Measurements from ENCODE around the gene PTPRN2.
"Not testable (repeated sequence)": the region's sequence is repeated elsewhere in the genome, so short reads cannot be mapped to it uniquely, and the experiment has no call there.

The PTPRN2 gene

DNA sequence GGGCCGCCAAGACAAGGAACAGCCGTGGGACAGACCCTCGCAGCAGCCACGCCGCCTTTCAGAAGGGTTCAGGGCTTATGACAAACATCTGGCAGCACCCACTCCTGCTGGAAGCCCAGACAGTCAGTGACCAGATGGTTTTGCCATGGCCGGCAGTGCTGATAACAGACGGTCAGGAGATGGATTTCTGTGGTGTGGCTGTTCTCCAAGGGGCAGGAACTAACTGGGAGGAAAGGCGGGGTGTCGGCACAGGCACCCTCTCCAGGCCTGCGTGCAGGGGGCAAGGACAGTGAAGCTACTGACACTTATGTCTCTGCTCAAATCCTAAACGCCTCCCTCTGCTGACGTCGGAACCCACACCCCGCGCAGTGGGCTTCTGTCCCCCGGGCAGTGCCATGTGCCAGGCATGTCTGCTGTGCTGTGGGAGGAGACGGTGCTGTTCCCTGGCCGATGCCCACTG is 834.8 kb downstream of the PTPRN2 start:
- no peak for FAIRE-seq

DNA sequence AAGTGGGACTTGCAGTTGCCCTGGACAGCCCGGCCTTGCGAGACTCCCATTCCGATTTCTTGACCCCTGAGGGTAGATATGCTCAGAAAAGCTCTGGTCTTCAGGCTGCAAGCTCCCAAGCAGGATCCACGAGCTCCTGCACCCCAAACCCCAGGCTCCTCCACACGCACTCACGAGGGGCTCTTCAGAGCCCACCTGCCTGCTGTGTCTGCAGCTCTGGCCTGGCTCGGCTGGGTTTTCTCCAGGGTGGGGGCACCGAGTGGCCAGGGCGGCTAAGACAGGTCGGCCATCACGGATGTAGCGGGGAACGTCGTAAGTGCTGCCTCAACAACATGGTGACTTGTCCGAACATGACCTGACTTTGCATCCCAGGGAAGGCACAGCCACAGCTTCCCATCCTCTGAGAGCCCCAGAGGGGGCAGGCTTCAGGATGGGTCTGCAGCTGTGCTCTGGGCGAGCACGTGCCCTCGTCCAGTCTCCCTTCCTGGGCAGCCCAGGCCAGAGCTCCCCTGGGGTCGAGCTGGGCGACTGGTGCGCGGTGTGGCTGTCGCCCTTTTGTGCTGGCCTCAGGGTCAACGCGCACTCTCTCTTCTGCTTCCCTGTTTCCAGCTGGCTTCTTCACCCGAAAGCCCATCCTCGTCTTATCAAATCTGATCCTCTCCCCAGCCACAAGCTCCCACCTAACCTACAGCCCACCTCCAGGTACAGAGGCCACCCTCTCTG is 835.5 kb downstream of the PTPRN2 start:
- FAIRE-seq, result no peak

DNA sequence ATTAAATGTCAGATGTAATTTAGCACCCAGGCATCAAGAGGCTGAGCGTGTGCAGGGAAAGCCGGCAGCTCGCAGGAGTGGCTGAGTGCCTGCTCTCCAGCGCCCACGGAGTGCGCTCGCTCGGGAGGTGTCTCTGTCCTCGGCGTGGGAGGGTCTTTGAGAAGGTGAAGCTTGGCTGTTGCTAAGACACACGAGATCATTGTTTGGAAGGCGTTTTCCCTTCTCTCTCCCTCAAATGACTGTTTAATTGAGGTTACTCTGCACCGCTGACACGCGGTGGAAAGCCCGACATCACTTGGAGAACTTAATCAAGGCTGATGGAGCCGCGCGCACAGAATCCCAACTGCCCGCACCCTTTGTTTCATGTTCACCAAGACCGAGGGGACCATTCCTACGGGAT is 836.2 kb downstream of the PTPRN2 start:
- no peak for FAIRE-seq

DNA sequence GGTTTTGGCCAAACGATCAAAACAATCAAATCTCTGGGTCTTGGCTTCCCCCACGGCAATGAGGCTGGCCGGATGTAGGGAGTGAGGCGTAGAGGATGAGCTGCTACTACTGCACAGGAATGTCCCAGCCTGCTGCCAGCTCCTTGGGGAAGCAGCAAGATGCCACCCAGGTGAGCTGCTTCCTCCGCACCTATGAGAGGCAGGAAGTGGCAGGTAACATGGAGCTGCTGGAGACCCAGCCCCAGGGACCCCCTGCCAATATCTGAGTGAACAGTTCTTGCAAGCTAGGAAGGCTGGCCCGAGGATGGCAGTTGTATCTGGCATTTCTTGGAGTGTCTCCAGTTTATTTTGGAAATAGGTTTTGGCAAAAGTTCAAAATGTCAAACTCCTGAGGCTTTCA is 837.3 kb downstream of the PTPRN2 start:
- no peak for FAIRE-seq

DNA sequence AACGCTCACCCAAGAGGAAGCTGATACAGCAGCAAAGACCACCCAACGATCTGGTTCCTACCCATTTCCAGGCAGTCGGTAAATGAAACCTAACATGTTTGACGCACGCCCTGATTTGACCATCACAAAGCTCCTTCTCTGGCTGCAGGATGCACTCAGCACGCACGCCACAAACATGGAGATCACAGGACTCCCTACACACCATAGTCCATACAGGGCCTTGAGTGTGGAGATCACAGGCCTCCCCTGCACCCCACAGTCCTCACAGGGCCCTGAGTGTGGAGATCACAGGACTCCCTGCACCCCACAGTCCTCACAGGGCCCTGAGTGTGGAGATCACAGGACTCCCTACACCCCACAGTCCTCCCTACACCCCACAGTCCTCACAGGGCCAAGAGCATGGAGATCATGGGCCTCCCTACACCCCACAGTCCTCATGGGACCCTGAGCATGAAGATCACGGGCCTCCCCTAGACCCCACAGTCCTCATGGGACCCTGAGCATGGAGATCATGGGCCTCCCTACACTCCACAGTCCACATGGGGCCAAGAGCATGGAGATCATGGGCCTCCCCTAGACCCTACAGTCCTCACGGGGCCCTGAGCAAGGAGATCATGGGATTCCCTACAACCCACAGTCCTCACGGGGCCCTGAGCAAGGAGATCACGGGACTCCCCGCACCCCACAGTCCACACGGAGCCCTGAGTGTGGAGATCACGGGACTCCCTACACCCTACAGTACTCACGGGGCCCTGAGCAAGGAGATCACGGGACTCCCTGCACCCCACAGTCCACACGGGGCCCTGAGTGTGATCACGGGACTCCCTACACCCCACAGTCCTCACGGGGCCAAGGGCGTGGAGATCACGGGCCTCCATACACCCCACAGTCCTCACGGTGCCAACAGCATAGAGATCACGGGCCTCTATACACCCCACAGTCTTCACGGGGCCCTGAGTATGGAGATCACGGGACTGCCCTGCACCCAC is 841.6 kb downstream of the PTPRN2 start:
- no peak for FAIRE-seq

DNA sequence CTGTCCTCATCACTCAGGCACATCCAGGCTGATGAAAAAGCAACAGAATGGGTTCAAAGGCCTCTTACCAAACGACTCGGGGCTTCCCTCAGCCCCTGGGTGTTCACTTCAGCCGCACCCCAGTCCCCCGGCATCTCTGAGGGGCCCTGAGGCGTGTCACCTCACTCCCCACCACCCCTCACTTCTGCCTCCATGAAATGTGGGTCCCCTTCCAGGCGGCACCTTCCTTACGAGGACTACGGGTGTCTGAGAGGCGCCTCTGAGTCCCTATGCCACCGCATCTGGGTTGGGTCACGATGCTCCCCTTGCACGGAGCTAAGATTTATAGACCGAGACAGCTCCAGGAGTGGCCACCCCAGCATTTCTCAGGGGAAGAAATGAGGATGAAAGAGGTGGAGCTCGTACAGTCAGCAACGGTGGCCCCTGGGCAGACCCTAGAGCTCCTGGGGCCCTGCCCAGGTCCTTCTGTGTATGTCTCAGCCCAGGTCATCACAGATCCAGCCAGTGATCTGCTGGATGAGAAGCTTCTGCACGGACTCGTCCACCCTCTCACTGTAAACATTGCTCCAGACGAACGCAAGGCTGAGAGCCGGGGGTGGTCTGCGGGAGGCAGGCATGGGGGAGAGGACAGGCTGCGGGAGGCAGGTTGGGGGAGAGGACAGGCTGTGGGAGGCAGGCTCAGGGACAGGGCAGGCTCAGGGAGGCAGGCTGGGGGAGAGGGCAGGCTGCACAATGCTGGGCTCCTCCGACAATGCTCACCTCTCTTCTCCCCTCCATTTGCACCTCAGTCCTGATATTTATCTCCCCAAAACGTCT is 842.6 kb downstream of the PTPRN2 start:
- FAIRE-seq, result no peak

DNA sequence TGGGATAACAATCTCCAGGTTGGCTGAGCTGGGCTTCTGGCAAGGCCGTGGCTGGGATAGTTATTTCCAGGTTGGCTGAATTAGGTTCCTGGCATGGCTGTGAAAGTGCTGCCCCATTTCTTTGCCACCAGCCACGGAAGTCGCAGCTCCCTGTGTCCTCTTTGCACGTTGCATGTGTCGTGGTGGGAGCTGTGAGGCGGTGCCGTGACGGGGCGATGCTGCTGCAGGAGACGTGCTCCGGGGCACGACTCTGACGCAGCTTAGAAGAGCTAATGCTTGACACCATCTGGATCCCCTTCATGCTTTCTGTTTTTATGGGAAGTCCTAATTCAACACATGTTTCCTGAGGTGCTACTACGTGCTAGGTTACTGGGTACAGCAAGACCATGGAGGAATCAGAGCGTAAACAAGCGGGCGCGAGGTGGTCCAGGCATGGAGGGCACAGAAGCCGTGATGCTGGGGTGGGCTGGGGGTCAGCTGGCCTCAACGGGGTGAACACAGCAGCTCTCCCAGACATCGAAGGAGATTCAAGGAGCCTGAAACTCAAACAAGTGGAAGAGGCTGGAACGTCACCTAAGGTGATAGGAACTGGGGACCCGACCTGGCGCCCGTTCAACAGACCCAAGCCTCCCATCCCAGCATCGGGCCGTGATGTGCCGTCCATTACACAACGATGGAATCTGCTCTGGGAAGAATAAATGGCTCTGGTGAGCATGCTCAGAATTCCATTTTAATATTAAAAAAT is 843.7 kb downstream of the PTPRN2 start:
- no peak for FAIRE-seq

DNA sequence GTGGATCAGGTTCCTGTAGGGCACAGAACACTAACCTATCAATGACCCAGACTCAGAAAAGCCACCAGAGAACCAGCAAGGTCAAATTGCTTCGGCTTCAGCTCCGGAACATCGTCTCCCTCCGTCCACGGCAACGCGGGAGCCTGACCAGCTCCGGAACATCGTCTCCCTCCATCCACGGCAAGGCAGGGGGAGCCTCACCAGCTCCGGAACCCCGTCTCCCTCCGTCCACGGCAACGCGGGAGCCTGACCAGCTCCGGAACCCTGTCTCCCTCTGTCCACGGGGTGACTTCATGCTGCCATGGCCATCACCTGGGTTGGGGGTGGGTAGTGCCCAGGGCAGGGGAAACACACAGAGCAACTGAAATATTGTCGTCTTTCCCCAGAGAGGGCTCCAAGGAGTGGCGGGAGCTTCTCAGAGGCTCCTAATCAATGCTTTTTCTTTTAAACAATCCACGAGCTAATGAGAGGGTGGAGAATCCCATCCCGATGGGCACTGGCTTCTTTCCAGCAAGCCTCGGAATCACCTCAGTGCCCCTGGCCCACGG is 847.3 kb downstream of the PTPRN2 start:
- FAIRE-seq, result no peak

DNA sequence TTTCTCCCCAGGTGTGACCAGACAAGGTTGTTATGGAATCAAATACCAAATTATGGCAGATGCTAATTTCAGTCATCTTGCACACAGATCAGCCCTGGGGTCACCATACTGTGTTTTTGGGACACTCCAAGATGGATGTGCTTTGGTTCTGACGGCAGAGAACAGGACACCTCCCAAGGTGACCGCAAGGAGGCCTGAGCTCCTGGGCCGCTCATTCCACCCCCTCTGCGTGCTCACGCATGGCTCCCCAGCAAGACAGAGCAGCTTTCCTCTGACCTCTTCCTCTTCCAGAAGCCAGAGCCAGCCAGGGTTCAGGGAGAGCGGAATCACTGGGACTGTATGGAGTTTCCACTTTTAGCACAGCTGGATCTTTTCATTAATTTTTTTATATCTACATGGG is 848.0 kb downstream of the PTPRN2 start:
- FAIRE-seq, result no peak

DNA sequence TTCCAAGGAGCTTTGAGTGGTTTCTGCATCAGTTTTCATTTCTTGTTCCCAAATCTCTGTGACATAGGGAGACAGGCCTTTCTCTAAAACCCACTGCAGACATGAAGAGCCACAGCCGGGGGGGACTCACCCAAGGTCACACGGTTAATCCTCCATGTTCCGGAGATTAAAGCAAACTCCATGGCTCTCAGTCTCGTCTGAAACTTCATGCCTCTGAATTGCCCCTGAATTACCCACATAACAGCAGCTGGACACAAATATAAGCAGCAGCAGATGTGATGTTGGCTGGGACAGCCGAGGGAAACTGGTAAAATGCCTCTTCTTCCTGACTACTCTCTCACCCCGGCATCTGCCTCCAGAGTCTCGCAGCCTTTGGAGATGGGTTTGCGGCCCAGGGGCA is 848.6 kb downstream of the PTPRN2 start:
- no peak for FAIRE-seq

DNA sequence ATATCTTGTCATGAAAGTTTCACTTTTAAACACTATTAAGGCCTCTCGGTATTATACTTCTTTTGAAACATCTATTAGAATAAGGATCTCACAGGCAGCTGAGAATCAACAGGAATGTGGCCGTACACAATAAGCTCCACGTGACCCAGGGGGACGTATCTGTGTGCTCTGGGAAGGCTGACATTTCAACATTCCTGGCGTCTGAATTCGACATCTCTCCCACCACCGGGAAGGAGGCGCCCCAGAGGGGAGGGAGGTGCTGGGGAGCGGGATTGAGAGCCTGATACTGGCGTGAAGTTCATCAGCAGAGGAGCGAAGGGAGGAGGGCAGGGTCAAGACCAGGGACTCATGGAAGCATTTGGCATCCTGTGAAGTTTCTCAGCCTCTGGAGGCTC is 849.6 kb downstream of the PTPRN2 start:
- no peak for FAIRE-seq

DNA sequence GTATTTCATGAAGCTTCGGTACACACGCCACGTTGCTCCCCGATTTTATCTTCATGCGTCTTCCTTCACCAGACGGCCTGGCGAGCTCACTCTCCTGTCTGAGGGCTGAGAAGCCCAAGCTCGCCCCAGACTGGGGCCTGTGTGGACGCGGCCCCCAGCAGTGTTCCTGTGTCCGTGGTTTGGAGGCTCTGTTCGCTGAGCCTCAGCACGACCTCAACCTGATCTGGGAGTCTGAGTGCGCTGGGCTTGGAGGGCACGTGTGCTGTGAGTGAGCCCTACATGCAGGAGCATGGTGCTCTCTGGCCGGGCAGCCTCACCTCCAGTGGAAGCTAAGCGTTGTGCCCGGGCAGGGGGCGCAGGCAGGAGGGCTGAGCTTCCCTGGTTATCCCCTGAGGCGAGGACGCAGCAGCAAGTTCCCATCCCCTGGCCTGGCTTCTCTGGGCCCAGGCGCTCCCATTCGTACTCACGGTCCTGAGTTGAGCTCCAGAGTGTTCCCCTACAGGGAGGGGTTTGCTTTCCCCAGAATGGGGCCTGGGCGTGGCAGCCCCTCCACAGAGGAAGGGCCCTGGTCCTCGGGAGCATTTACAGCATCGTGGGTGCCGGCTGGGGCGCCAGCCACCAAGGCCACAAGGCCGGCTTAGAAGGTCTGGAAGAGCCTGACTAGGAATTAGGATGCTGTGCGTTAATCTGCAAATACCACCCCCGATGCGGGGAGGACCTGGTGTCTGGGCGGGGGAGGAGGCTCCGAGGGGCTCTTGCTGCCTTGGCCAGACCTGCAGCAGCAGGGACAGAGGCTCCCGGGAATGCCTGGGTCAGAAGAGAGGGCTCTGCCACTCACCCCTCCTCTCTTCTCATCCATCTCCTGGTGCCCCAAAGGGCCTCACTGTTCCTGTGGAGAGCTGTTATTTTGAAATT is 850.2 kb downstream of the PTPRN2 start:
- no peak for FAIRE-seq

DNA sequence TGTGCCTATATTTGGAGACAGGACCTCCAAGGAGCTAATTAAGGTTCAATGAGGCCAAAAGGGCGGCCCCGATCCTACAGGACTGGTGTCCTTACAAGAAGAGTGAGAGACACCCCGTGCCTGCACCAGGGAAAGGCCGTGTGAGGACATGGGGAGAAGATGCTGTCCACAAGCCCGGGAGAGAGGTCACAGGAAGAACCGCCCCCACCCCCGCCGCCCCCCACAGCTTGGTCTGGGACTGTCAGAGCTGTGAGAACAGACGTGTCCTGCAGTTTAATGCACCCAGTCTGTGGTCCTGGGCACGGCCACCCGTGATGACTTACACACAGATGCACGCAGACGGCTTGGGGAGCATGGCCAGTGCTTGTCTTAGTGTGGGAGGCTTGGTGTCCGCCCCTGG is 851.3 kb downstream of the PTPRN2 start:
- FAIRE-seq, result no peak

DNA sequence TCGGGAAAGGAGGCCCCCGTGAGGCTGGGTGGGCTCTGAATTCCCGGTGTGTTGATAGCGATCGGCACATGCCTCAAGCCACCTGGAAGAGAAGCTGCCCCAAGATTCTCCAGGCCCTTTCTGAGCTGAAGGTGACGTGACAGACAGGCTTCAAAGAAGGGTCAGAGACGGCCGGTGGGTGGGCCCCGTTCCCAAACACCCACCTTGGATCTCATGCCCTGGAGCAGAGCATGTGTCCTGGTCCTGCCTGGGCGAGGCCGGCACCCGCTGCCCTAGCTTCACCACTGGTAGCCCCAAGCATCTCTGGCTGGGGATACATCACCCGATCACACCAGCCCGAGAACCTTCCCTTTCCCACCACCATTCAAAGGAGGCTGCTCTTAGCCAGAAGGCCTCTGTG is 851.8 kb downstream of the PTPRN2 start:
- FAIRE-seq, result no peak

DNA sequence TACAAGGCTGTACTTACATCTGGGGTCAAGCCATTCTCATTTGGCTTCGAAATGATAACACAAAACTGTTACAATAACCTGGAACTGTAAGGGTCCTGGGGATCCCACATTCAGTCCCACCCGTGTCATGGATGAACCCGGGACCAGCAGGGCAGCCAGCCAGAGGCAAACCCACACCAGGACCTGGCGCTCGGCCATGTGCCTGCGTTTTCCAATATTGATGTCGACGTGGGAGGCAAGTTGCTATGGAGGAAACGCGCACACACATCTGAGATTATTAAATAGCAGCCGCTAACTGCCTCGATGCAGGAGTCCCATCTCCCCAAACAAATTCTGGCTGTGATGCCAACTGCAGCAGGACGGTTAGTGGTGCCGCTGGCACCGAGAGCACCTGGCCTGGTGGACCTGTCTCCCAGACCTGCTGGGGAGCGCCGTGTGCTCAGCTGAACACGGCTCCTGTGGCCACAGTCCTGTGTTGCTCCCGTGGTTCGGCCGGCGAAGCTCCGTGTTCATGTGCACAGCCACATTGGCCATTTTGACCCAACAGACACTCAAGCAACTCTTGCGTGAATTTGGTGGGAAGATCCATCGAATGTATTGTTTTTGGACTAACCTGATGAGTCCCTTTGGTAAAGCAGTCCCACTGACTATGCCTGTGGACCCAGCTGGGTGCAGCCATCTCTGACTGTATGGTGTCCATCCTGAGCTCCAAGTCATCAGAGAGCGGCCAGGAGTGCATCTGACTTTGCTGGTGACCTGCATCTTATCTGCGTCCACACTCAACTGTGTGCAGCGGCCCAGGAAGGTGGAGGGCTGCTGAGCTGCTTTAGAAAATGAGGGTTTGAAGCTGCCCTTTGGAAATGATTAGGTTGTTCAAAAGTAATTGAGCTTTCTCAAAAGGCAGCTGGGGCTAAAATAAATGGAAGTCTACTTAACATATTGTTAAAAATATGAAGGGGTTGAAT is 852.7 kb downstream of the PTPRN2 start:
- FAIRE-seq, result no peak

DNA sequence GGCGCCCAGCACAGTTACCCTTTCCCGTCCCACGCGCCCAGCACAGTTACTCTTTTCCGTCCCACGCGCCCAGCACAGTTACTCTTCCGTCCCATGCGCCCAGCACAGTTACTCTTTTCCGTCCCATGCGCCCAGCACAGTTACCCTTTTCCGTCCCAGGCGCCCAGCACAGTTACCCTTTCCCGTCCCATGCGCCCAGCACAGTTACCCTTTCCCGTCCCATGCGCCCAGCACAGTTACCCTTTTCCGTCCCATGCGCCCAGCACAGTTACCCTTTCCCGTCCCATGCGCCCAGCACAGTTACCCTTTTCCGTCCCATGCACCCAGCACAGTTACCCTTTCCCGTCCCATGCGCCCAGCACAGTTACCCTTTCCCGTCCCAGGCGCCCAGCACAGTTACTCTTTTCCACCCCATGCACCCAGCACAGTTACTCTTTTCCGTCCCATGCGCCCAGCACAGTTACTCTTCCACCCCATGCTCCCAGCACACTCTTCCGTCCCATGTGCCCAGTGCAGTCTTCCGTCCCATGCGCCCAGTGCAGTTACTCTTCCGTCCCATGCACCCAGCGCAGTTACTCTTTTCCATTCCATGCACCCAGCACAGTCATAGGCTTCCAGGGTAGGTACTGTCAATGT is 853.7 kb downstream of the PTPRN2 start:
- not testable (repeated sequence) for FAIRE-seq

DNA sequence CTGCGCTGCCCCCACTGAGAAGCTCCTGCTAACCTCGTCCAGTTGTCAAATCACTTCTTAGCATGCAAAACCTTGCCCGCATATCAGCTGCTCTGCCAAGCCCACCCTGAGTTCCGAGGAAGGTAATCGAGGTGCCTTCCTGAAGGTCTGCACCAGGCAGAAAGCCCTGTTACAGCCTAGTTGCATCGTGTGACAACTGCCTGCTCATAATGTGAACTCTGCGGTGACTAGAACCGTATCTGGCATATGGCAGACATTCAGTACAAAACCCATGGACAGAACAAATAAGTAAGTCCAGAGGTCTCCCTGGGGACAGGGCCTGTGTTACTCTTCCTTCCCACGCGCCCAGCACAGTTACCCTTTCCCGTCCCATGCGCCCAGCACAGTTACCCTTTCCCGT is 856.5 kb downstream of the PTPRN2 start:
- no peak for FAIRE-seq

DNA sequence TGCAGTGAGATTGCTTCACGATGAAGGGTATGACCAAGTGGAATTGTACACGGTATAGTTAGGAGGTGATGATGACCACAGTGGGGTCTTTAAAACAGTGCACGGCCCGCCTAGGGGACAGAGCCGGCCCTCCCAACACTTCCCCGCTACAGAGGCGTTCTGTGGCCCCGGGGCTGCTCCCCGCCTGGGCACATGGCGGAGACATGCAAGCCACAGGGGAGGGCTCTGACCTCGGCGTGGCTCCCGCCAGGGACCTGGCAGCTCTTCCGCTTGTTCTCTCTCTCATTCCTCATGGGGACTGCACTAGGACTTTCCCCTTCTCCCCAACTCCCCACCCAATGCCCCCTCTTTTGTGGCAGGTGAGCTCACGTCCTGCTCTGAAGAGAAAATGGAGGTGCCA is 857.0 kb downstream of the PTPRN2 start:
- FAIRE-seq, result no peak

DNA sequence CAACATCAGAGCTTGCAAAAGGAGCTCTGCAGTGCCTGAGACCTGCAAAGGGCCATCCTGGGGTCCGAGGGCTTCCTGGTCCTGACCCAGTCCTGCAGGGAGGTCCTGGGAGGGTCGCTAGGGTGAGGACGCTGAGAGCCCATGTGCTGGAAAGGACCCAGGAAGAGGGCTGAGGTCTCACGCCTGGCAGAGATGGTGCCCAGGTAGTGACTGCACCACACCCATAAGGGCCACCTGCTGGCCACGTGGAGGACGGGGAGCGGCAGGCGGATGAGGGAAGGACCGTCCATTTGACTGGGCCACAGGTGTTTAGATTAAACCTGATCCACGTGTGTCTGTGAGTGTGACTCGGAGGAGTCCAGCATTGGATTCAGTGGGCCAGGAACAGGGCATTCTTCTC is 858.1 kb downstream of the PTPRN2 start:
- FAIRE-seq, result no peak

All from islet of Langerhans (tissue), 1 donor.